GM23338 (cell line): ENCODE results near the gene GLOD5. TPM values are rescaled to one million over a fixed set of nuclear protein-coding genes. Genes with fewer than 3 reads are reported as not detected.
"Not testable (repeated sequence)": the region's sequence is repeated elsewhere in the genome, so short reads cannot be mapped to it uniquely, and the experiment has no call there.

Experiments used
- ATAC-seq: fragments of 200-7000 bp; cut with Tn5 transposase; 3 replicates; pipeline ENCODE4 v1.9.1; 2020
- DNase-seq: peaks from one replicate; pipeline ENCODE4 v3.0.0-alpha.2; 2015; ENCODE audit warnings: low spot score
- H2AFZ ChIP-seq: fragments of 200-600 bp; sonication (generic); 2 replicates; pipeline ENCODE4 v1.8.0; 2016; ENCODE audit warnings: antibody characterized with exemption, mild to moderate bottlenecking, moderate library complexity
- H3F3A ChIP-seq: fragments of 200-600 bp; sonication (generic); replicated peaks from 2 replicates; pipeline ENCODE4 v1.8.0; 2017; ENCODE audit warnings: antibody characterized with exemption, mixed run types, low read depth
- H3K27ac ChIP-seq: fragments of 200-600 bp; sonication (generic); 2 replicates; pipeline ENCODE4 v1.6.1; 2016; ENCODE audit warnings: low read depth
- H3K27me3 ChIP-seq: fragments of 200-600 bp; sonication (generic); 2 replicates; pipeline ENCODE4 v1.8.0; 2016; ENCODE audit warnings: mild to moderate bottlenecking, mixed run types, moderate library complexity; ENCODE audit not compliant: insufficient read depth
- H3K36me3 ChIP-seq: fragments of 200-600 bp; sonication (generic); 2 replicates; pipeline ENCODE4 v1.8.0; 2016; ENCODE audit warnings: mild to moderate bottlenecking; ENCODE audit not compliant: insufficient read depth
- H3K4me1 ChIP-seq: fragments of 200-600 bp; sonication (generic); 2 replicates; pipeline ENCODE4 v1.8.0; 2016; ENCODE audit warnings: mild to moderate bottlenecking, moderate library complexity; ENCODE audit not compliant: insufficient read depth
- H3K4me2 ChIP-seq: fragments of 200-600 bp; sonication (generic); 2 replicates; pipeline ENCODE4 v1.7.1; 2017; ENCODE audit warnings: mixed run types
- H3K4me3 ChIP-seq: fragments of 200-600 bp; sonication (generic); 2 replicates; pipeline ENCODE4 v1.6.1; 2016; ENCODE audit warnings: mixed run types
- H3K79me2 ChIP-seq: fragments of 200-600 bp; sonication (generic); replicated peaks from 2 replicates; pipeline ENCODE4 v1.8.0; 2017; ENCODE audit warnings: mild to moderate bottlenecking; ENCODE audit not compliant: insufficient read depth
- H3K9me2 ChIP-seq: fragments of 200-600 bp; sonication (generic); 2 replicates; pipeline ENCODE4 v1.8.0; 2017; ENCODE audit not compliant: insufficient read depth
- H4K20me1 ChIP-seq: fragments of 200-600 bp; sonication (generic); replicated peaks from 2 replicates; pipeline ENCODE4 v1.8.0; 2017; ENCODE audit warnings: mild to moderate bottlenecking; ENCODE audit not compliant: insufficient read depth
- H3K27ac Mint-ChIP-seq: 2 replicates; pipeline ENCODE4 v1.8.0; 2020; ENCODE audit warnings: inconsistent platforms, mild to moderate bottlenecking, moderate library complexity, mixed read lengths
- H3K27me3 Mint-ChIP-seq: 3 replicates; pipeline ENCODE4 v1.8.0; 2022; ENCODE audit warnings: low read depth, mild to moderate bottlenecking, moderate library complexity, mixed read lengths, inconsistent platforms; ENCODE audit not compliant: insufficient read depth, poor library complexity
- H3K36me3 Mint-ChIP-seq: 3 replicates; pipeline ENCODE4 v1.8.0; 2021; ENCODE audit warnings: low read depth, mild to moderate bottlenecking, inconsistent platforms, moderate library complexity, mixed read lengths
- H3K4me1 Mint-ChIP-seq: 3 replicates; pipeline ENCODE4 v1.8.0; 2020; ENCODE audit warnings: mild to moderate bottlenecking, inconsistent platforms, mixed read lengths
- H3K4me3 Mint-ChIP-seq: 3 replicates; pipeline ENCODE4 v1.8.0; 2021; ENCODE audit warnings: moderate library complexity, mild to moderate bottlenecking, inconsistent platforms, mixed read lengths
- H3K9me3 Mint-ChIP-seq: 3 replicates; pipeline ENCODE4 v1.8.0; 2020; ENCODE audit warnings: moderate library complexity, mild to moderate bottlenecking, inconsistent platforms, mixed read lengths
- CREB1 ChIP-seq: fragments of 250-450 bp; sonication (Bioruptor Pico); IDR thresholded peaks from 2 replicates; pipeline ENCODE4 v1.5.0; 2020; ENCODE audit warnings: low read depth, mild to moderate bottlenecking, moderate library complexity
- CTCF ChIP-seq, 2 experiments: fragments of 200-600 bp in 1 of 2; sonication (generic) in 1 of 2; conservative IDR thresholded peaks; 2 replicates each; pipeline versions ENCODE4 v1.5.1 to v1.6.1; 2016 to 2017; ENCODE audit warnings: antibody characterized with exemption in 2 of 2, low read depth in 2 of 2, mild to moderate bottlenecking in 2 of 2, moderate library complexity in 1 of 2
- EZH2phosphoT487 ChIP-seq: fragments of 200-600 bp; sonication (generic); IDR thresholded peaks from one replicate; pipeline ENCODE4 v1.8.1; 2018; ENCODE audit warnings: antibody characterized with exemption; ENCODE audit not compliant: unreplicated experiment
- POLR2AphosphoS5 ChIP-seq: IDR thresholded peaks from 2 replicates; pipeline ENCODE4 v1.6.1; 2016; ENCODE audit warnings: antibody characterized with exemption, low read depth
- ZNF114 ChIP-seq: fragments of 250-450 bp; sonication (Bioruptor Pico); IDR thresholded peaks from 2 replicates; pipeline ENCODE4 v1.5.0; 2020; ENCODE audit warnings: mild to moderate bottlenecking, moderate library complexity
- ZNF331 ChIP-seq: fragments of 250-450 bp; sonication (Bioruptor Pico); IDR thresholded peaks from 2 replicates; pipeline ENCODE4 v1.5.0; 2020; ENCODE audit warnings: low read depth, mild to moderate bottlenecking, moderate library complexity
- ZNF462 ChIP-seq: fragments of 250-450 bp; sonication (Bioruptor Pico); IDR thresholded peaks from 2 replicates; pipeline ENCODE4 v1.5.0; 2020; ENCODE audit warnings: mild to moderate bottlenecking, moderate library complexity
- polyA plus RNA-seq: library from polyadenylated mRNA; unstranded; fragments of >200 nt; fragmentation: Nextera tagmentation; extraction: Ambion mirVana; gene quantifications from 2 replicates; pipeline ENCODE4 v1.2.1, GENCODE V29; 2016
- total RNA-seq: library from RNA; depleted of rRNA; stranded (reverse); fragments of >200 nt; shearing (Covaris generic); gene quantifications from 2 replicates; pipeline ENCODE4 v1.2.3, GENCODE V29; 2014

Gene GLOD5
- total and polyA plus RNA-seq, 2 experiments from 2014 or later = not detected

GRCh38 chrX:48818866-48819265 lies 57.3 kb downstream of the GLOD5 start (continued):
- TF ChIP-seq ZNF462 = no peak
- no peak for TF ChIP-seq CREB1 (CRISPR knock-in tag)
- no peak for TF ChIP-seq POLR2AphosphoS5
- TF ChIP-seq ZNF114 (CRISPR knock-in tag) = no peak
- TF ChIP-seq CTCF (conservative IDR thresholded peaks at IDR 0.05; ENCODE audit: low read depth in 2 of 2) = no peak
- TF ChIP-seq ZNF331 = no peak
- no peak for TF ChIP-seq EZH2phosphoT487

GRCh38 chrX:48819394-48819793 lies 57.8 kb downstream of the GLOD5 start:
- H3K9me3 Mint-ChIP-seq, H3K27me3 ChIP-seq, DNase-seq, H3K27ac Mint-ChIP-seq, H3K4me3 ChIP-seq, H4K20me1 ChIP-seq, H3K27me3 Mint-ChIP-seq, H3K4me1 Mint-ChIP-seq, H3K79me2 ChIP-seq, H3K27ac ChIP-seq, H3K36me3 ChIP-seq, H2AFZ ChIP-seq, H3K9me2 ChIP-seq, H3K4me2 ChIP-seq, H3F3A ChIP-seq, H3K4me3 Mint-ChIP-seq, ATAC-seq, H3K4me1 ChIP-seq: not testable (repeated sequence)
- peaks cover 16% of the 10 kb centered on the region; the same call in 2 of the 3 replicates for H3K36me3 Mint-ChIP-seq
